NOMO-1 treated with DMSO at 0.1 percent for 48 hours (cell line): ENCODE results near the gene NFIC.
"Not testable (repeated sequence)": the region's sequence is repeated elsewhere in the genome, so short reads cannot be mapped to it uniquely, and the experiment has no call there.

Experiments
- DNase-seq: peaks from one replicate; lab custom pipeline; 2025; ENCODE audit not compliant: unreplicated experiment; lab: John Stamatoyannopoulos, UW

The NFIC gene

GRCh38 chr19:3506384-3507340, 140.3 kb downstream of the NFIC start:
- no peak for DNase-seq

DNA sequence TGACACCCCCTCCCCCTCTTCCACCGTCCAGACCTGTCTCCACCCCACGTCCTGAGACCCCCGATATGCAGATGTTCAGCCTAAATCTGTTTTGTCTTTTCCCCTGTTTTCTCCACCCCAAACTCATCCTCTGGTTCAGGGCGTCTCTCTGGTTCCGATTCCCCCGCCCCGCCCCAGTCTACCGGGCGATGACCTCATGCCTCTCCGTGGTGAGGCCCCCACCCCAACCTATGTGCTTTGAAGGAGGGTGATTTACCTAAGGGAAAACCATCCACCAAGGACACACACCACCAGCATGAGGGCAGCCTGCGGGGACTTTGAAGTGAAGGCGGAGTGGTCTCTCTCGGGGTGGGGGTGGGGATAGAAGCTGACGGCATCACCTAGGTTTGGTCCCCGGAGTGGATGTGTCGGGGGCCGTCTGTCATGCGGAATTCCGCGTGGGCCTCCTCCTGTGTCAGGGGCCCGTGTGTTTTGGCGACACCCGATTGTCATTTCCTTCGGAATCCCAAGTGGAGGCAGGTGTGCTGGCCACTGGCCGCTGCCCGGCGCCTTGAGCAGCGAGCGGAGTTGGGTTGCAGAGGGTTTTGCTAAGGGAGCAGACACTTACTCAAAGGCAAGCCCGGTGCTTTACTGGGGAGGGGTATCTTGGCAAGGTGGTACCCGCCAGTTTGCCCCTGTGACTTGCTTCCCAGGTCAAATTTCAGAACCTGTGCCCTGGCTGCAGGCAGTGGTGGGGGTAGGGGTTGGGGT, 141.2 kb downstream of the NFIC start:
- DNase-seq: no peak

GRCh38 chr19:3508121-3508661, 141.8 kb downstream of the NFIC start:
- not testable (repeated sequence) for DNase-seq

DNA sequence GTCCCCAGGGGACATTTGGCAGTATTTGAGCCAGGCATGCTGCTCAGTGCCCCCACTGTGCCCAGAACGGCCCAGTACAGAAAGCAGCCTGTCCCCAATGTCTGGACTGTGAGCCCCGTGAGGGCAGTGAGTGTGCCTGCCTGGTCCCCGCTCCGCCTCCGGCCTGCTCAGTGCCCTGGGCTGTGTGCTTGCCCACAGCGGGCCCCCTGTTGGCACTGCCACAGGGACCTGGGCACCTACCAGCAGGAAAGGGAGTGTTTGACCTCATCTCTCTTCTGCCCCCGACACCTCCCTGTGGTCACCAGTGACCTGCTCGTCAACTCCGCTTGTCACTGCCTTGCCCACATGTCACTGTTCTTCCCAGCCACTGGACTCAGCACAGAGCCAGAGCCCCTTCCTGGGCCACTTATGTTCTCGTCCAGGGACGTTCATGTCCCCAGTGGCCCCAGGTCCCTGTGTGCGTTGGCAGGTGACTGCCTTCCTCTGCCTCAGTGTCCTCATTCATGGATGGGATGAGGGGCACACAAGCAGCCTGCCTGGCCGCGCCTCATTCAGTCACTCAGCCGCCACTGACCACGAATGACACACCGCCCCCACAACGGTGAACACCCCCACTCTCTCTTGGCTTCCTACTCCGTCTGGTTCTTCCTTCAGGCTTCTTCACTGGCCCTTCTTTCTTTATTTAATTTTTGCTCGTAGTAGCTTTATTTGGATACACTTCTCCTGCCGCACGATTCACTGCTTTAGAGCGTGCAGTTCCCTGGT, 142.6 kb downstream of the NFIC start:
- DNase-seq: no peak

DNA sequence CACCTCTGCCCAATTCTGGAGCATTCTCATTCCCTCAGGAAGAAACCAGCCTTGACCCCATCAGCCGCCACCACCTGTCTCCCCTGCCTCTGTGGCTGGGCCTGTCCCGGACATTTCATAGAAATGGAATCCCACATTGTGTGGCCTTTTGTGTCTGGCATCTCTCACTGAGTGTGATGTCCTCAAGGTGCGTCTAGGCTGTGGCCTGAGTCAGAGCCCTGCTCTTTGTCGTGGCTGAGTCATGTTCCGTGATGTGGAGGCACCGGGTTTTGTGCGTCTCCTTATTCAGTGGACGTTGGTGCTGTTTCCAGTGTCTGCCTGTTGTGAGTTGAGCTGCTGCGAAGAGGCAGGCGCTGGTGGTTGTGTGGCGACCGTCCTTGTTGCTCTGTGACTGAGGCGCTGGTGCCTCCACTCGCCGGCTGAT, 143.2 kb downstream of the NFIC start:
- DNase-seq: no peak

- DNase-seq: no peak
Observed at GRCh38 chr19:3510727-3511126, 144.3 kb downstream of the NFIC start.

- no peak for DNase-seq
Observed at GRCh38 chr19:3511506-3512251, 145.3 kb downstream of the NFIC start.

- no peak for DNase-seq
Observed at GRCh38 chr19:3512562-3513228, 146.3 kb downstream of the NFIC start.

- DNase-seq: no peak
Observed at GRCh38 chr19:3513229-3514140, 147.1 kb downstream of the NFIC start.

- DNase-seq: no peak
Observed at GRCh38 chr19:3514930-3515329, 148.5 kb downstream of the NFIC start.

GRCh38 chr19:3515891-3516422, 149.6 kb downstream of the NFIC start:
- no peak for DNase-seq

GRCh38 chr19:3516675-3517207, 150.4 kb downstream of the NFIC start:
- DNase-seq: no peak

GRCh38 chr19:3517638-3518037, 151.3 kb downstream of the NFIC start:
- no peak for DNase-seq

DNA sequence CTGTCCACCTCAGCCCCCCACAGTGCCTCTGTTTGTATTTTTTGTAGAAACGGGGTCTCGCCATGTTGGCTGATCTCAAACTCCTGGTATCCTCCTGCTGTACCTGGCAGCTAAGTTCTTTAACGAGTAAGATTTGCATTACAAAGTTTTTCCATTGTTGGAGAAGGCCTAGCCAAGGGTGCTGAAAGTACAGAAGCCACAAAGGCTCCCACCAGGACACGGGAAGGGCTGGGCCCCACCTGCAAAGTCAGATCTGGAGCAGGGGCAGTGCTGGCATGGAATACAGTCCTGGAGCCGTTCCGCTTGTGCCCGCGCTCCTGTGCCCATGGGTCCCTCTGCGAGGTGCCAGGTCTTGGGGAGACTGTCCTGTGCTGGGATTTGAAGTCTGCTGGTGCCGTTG, 151.9 kb downstream of the NFIC start:
- DNase-seq: no peak

GRCh38 chr19:3518659-3519058, 152.3 kb downstream of the NFIC start:
- no peak for DNase-seq
